NCI-H524 (cell line): Measurements from ENCODE around the gene FARP2.
"Not testable (repeated sequence)": the region's sequence is repeated elsewhere in the genome, so short reads cannot be mapped to it uniquely, and the experiment has no call there.

Experiments used
- DNase-seq, 2 experiments: peaks; one replicate each; lab custom pipeline; 2025; lab: John Stamatoyannopoulos, UW

Gene FARP2

GRCh38 chr2:241355983-241356870 is at the start of gene FARP2:
Gene FARP2, plus strand, starts transcription at chr2:241356285. Its CDS starts 16,823 bp downstream, at chr2:241373108.
- peak; percentile 93 to 96 for DNase-seq

- DNase-seq: no peak
These were observed 49.0 kb upstream of the FARP2 start for GRCh38 chr2:241307055-241307454.

GRCh38 chr2:241308267-241308666 is 47.8 kb upstream of the FARP2 start:
- no peak for DNase-seq

- no peak for DNase-seq
These were observed 47.1 kb upstream of the FARP2 start for GRCh38 chr2:241308832-241309500.

- no peak for DNase-seq
These were observed 46.4 kb upstream of the FARP2 start for GRCh38 chr2:241309684-241310117.

GRCh38 chr2:241310917-241311566 is 45.0 kb upstream of the FARP2 start:
- DNase-seq: no peak

GRCh38 chr2:241312082-241312481 is 44.0 kb upstream of the FARP2 start:
- no peak for DNase-seq

- no peak for DNase-seq
These were observed 42.5 kb upstream of the FARP2 start for GRCh38 chr2:241313543-241314095.

GRCh38 chr2:241314226-241315092 is 41.6 kb upstream of the FARP2 start:
- peak; percentile 48 to 52 for DNase-seq

GRCh38 chr2:241315093-241315878 is 40.8 kb upstream of the FARP2 start, which contains the start of gene HDLBP:
Gene HDLBP, minus strand, starts transcription at chr2:241315672. Its CDS starts 48,803 bp downstream, at chr2:241266869.
- peak; percentile 89 to 97 for DNase-seq

- DNase-seq: peak; percentile 23 to 59
These were observed 40.0 kb upstream of the FARP2 start, which contains the start of gene SEPTIN2 for GRCh38 chr2:241315879-241316631. Gene SEPTIN2, plus strand, starts transcription at chr2:241315925. Its CDS starts 8,308 bp downstream, at chr2:241324233.

GRCh38 chr2:241316825-241317224 is 39.3 kb upstream of the FARP2 start:
- DNase-seq: no peak

GRCh38 chr2:241317391-241317790 is 38.7 kb upstream of the FARP2 start:
- no peak for DNase-seq

- not testable (repeated sequence) for DNase-seq
These were observed 37.3 kb upstream of the FARP2 start for GRCh38 chr2:241318830-241319229.

- no peak for DNase-seq
These were observed 35.7 kb upstream of the FARP2 start for GRCh38 chr2:241320394-241320793.

GRCh38 chr2:241321033-241321432 is 35.1 kb upstream of the FARP2 start:
- DNase-seq: no peak

- no peak for DNase-seq
These were observed 34.2 kb upstream of the FARP2 start for GRCh38 chr2:241321886-241322285.

- no peak for DNase-seq
These were observed 32.3 kb upstream of the FARP2 start for GRCh38 chr2:241323778-241324177.

GRCh38 chr2:241324775-241325174 is 31.3 kb upstream of the FARP2 start:
- no peak for DNase-seq
